ENCODE results near the gene SLC38A5.
"Not testable (repeated sequence)": the region's sequence is repeated elsewhere in the genome, so short reads cannot be mapped to it uniquely, and the experiment has no call there.

Gene SLC38A5

DNA sequence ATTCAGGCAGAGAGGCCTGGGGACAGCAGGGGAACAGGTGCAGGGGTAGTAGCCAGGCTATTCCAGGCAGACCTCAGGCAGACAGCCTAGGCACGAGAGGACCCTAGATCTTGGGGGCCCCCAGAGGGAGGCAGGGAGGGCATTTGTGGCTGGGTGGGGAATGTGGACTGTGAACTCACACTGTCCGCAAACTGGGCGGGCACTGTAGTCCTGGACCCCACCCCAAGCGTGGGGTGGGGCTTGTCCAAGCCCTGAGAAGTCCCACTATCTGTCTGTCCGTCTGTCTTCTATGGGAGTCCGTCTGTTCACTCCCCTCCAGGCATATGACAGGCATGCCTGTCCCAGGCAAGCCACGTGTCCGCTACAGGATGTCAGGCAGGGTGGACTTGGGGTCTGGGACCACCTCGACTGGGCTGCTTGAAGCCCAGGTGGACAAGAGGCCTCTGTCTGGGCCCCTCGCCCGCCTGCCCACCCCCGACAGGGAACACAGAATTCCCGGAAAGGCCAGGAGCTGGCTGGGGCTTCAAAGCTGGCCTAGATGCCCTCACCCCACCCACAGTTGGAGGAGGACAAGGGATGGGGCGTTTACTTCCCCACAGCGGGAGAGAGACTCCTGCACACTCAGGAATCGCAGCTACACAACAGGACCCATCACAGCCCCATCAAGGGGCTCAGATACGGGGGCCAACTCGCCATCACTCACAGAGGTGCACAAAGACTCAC lies at the start of gene SLC38A5:
SLC38A5 (minus strand) TSS at position 151 of the 723 bp plus-strand sequence. CDS start 2,336 bp downstream, outside the sequence.
- Histone ChIP-seq H2AFZ (ENCODE audit: low read depth, low read length, severe bottlenecking) (peak within 1 kb of the TSS; percentile 96), H3K9me3 (ENCODE audit: insufficient read depth, low read length) (no peaks in the 10 kb centered on the region), H3K79me2 (ENCODE audit: insufficient read depth, low read length) (peaks cover 38% of the 10 kb centered on the region), H3F3A (ENCODE audit: insufficient read depth) (0 out of 2 replicates have a peak, but pooled peaks cover 6% of the 10 kb centered on the region), H3K9ac (ENCODE audit: low read length) (peak within 1 kb of the TSS; percentile 95), H3K4me2 (ENCODE audit: low read depth, low read length, poor library complexity, severe bottlenecking) (peak within 1 kb of the TSS; percentile 93), H3K4me3 (ENCODE audit: insufficient read depth, low read length, poor library complexity, severe bottlenecking) (peak within 1 kb of the TSS; percentile 85), H3K27me3 (ENCODE audit: low read length) (no peaks in the 10 kb centered on the region), H3K27ac (ENCODE audit: low read depth, low read length) (peak within 1 kb of the TSS; percentile 78), H4K20me1 (ENCODE audit: low read depth, low read length) (no peaks in the 10 kb centered on the region), H3K36me3 (ENCODE audit: low read length) (no peaks in the 10 kb centered on the region), H3K9me2 (replicated peaks; ENCODE audit: insufficient read depth, low read length) (no peaks in the 10 kb centered on the region)
- TF ChIP-seq EZH2phosphoT487 (conservative IDR thresholded peaks at IDR 0.05; ENCODE audit: low read length) = no peak
- TF ChIP-seq, protein P1, sequence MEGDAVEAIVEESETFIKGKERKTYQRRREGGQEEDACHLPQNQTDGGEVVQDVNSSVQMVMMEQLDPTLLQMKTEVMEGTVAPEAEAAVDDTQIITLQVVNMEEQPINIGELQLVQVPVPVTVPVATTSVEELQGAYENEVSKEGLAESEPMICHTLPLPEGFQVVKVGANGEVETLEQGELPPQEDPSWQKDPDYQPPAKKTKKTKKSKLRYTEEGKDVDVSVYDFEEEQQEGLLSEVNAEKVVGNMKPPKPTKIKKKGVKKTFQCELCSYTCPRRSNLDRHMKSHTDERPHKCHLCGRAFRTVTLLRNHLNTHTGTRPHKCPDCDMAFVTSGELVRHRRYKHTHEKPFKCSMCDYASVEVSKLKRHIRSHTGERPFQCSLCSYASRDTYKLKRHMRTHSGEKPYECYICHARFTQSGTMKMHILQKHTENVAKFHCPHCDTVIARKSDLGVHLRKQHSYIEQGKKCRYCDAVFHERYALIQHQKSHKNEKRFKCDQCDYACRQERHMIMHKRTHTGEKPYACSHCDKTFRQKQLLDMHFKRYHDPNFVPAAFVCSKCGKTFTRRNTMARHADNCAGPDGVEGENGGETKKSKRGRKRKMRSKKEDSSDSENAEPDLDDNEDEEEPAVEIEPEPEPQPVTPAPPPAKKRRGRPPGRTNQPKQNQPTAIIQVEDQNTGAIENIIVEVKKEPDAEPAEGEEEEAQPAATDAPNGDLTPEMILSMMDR (IDR thresholded peaks at IDR 0.05; ENCODE audit: insufficient read depth, low read length, poor library complexity, severe bottlenecking) = no peak

DNA sequence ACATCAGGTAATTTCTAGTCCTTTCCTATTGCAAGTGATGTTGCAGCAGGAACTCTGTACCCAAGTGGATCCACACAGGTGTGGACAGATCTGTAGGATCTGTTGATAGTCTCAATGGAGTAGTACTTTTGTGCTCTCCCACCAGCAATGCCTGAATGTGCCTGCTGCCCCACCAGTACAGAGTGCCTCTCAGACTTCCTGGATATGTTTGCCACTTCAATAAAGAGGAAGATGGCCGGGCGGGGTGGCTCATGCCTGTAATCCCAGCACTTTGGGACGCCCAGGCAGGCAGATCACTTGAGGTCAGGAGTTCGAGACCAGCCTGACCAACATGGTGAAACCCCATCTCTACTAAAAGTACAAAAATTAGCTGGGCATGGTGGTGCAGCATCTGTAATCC lies 49.4 kb upstream of the SLC38A5 start:
- Histone ChIP-seq H2AFZ (ENCODE audit: low read depth, low read length, severe bottlenecking) (peak overlapping the region; percentile 26), H3K27ac (ENCODE audit: low read depth, low read length) (peak overlapping the region; percentile 82; the same call in 1 of the 2 replicates)

DNA sequence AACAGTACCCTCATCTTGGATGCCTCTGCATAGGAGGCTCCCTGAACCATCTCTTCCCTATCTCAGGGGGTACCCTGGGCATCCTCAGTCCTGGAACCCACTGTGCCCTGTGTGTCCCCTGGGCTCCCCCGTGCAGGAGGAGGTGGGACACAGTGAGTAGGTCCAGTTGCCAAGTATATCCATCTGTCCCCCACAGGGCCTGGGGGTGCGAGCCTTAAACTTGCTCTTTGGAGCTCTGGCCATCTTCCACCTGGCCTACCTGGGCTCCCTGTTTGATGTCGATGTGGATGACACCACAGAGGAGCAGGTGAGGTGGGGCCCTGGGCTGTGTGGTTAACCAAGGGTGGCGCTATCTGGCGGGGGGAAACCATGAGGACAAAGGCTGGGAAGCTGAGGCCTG lies 46.9 kb upstream of the SLC38A5 start:
- Histone ChIP-seq H3K79me2 (ENCODE audit: insufficient read depth, low read length) (peaks cover 2% of the 10 kb centered on the region), H3K9me2 (replicated peaks; ENCODE audit: insufficient read depth, low read length) (no peaks in the 10 kb centered on the region), H3K4me3 (ENCODE audit: insufficient read depth, low read length, poor library complexity, severe bottlenecking) (no peak overlapping the region), H4K20me1 (ENCODE audit: low read depth, low read length) (no peaks in the 10 kb centered on the region), H3K9me3 (ENCODE audit: insufficient read depth, low read length) (no peaks in the 10 kb centered on the region), H3K4me2 (ENCODE audit: low read depth, low read length, poor library complexity, severe bottlenecking) (no peak overlapping the region), H3K27me3 (ENCODE audit: low read length) (no peaks in the 10 kb centered on the region), H3K9ac (ENCODE audit: low read length) (no peak overlapping the region), H3K36me3 (ENCODE audit: low read length) (no peaks in the 10 kb centered on the region), H2AFZ (ENCODE audit: low read depth, low read length, severe bottlenecking) (no peak overlapping the region), H3K27ac (ENCODE audit: low read depth, low read length) (no peak overlapping the region), H3F3A (ENCODE audit: insufficient read depth) (peaks cover 13% of the 10 kb centered on the region; the same call in 1 of the 2 replicates)
- TF ChIP-seq EZH2phosphoT487 (conservative IDR thresholded peaks at IDR 0.05; ENCODE audit: low read length) = no peak
- TF ChIP-seq, protein P1 (IDR thresholded peaks at IDR 0.05; ENCODE audit: insufficient read depth, low read length, poor library complexity, severe bottlenecking) = no peak

More for the DNA sequence above, 49.4 kb upstream of the SLC38A5 start:
- not testable (repeated sequence) for H3K27me3 ChIP-seq (ENCODE audit: low read length); H3K36me3 ChIP-seq (ENCODE audit: low read length); H3K9me3 ChIP-seq (ENCODE audit: insufficient read depth, low read length); H4K20me1 ChIP-seq (ENCODE audit: low read depth, low read length); H3K4me2 ChIP-seq (ENCODE audit: low read depth, low read length, poor library complexity, severe bottlenecking); H3K9me2 ChIP-seq (replicated peaks; ENCODE audit: insufficient read depth, low read length); H3K4me3 ChIP-seq (ENCODE audit: insufficient read depth, low read length, poor library complexity, severe bottlenecking); H3K9ac ChIP-seq (ENCODE audit: low read length)
- Histone ChIP-seq H3F3A (ENCODE audit: insufficient read depth) (peaks cover 13% of the 10 kb centered on the region; the same call in 1 of the 2 replicates), H3K79me2 (ENCODE audit: insufficient read depth, low read length) (peaks cover 21% of the 10 kb centered on the region)

DNA sequence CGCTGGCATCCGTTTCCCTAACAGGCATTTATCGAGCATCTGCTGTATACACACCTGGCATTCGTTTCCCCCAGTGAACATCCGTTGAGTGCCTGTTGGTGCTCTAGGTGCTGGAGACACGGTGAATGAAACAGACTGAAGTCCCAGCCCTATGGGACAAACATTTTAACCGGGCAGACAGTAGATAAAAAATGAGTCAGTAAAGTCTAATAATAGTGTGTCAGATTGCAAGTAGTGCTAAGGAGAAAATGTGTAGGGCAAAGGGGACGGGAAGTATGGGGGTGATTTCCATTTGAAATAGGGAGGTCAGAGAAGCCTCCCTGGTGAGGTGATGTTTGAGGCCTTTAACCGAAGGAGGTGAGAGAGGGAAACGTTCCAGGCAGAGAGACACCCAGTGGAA lies 46.2 kb upstream of the SLC38A5 start:
- no peaks in the 10 kb centered on the region for H3K36me3 ChIP-seq (ENCODE audit: low read length)
- no peaks in the 10 kb centered on the region for H3K79me2 ChIP-seq (ENCODE audit: insufficient read depth, low read length)
- H3F3A ChIP-seq (ENCODE audit: insufficient read depth) = peaks cover 13% of the 10 kb centered on the region; the same call in 1 of the 2 replicates
- H3K9ac ChIP-seq (ENCODE audit: low read length) = no peak overlapping the region
- H2AFZ ChIP-seq (ENCODE audit: low read depth, low read length, severe bottlenecking) = no peak overlapping the region
- H4K20me1 ChIP-seq (ENCODE audit: low read depth, low read length) = no peaks in the 10 kb centered on the region
- TF ChIP-seq, protein P1 (IDR thresholded peaks at IDR 0.05; ENCODE audit: insufficient read depth, low read length, poor library complexity, severe bottlenecking) = no peak
- no peak for TF ChIP-seq EZH2phosphoT487 (conservative IDR thresholded peaks at IDR 0.05; ENCODE audit: low read length)
- H3K4me3 ChIP-seq (ENCODE audit: insufficient read depth, low read length, poor library complexity, severe bottlenecking) = no peak overlapping the region
- no peak overlapping the region for H3K4me2 ChIP-seq (ENCODE audit: low read depth, low read length, poor library complexity, severe bottlenecking)
- no peaks in the 10 kb centered on the region for H3K9me3 ChIP-seq (ENCODE audit: insufficient read depth, low read length)
- H3K27ac ChIP-seq (ENCODE audit: low read depth, low read length) = no peak overlapping the region
- H3K9me2 ChIP-seq (replicated peaks; ENCODE audit: insufficient read depth, low read length) = no peaks in the 10 kb centered on the region
- H3K27me3 ChIP-seq (ENCODE audit: low read length) = no peaks in the 10 kb centered on the region
